Adrenal gland (tissue), 12 donors: ENCODE results near the gene CAMKMT. TPM values are rescaled to one million over a fixed set of nuclear protein-coding genes. Genes with fewer than 3 reads are reported as not detected.
A peak's percentile ranks its signal among the peaks of the same experiment; 100 is the strongest.

ENCODE experiments used
- DNase-seq, 7 donors: peaks; one replicate each; pipeline ENCODE4 v3.0.0-alpha.2; 2019 to 2020
- H3K27ac ChIP-seq, 5 donors: fragments of 200-600 bp; sonication (generic) in 4 of 5; 1 replicate in 3 of 5; 2 replicates in 2 of 5; pipeline versions ENCODE4 v1.5.1 to v1.8.0; 2016 to 2020; ENCODE audit warnings: mild to moderate bottlenecking in 1 of 5
- H3K27me3 ChIP-seq: fragments of 200-600 bp; 2 replicates; pipeline ENCODE4 v1.8.0; 2021
- H3K36me3 ChIP-seq, 2 donors: fragments of 200-600 bp; replicated peaks in 1 of 2; 1 replicate in 1 of 2; 2 replicates in 1 of 2; pipeline versions ENCODE4 v1.5.1 to v1.8.0; 2018 to 2022
- H3K4me1 ChIP-seq, 2 donors: fragments of 200-600 bp; replicated peaks in 1 of 2; 1 replicate in 1 of 2; 2 replicates in 1 of 2; pipeline versions ENCODE4 v1.5.1 to v1.8.0; 2018 to 2021
- H3K4me3 ChIP-seq, 4 donors: fragments of 200-600 bp; sonication (generic) in 3 of 4; one replicate each; pipeline ENCODE4 v1.5.1; 2016 to 2018
- H3K9me3 ChIP-seq, 3 donors: fragments of 200-600 bp; sonication (generic) in 1 of 3; replicated peaks in 1 of 3; 1 replicate in 2 of 3; 2 replicates in 1 of 3; pipeline versions ENCODE4 v1.5.1 to v1.8.0; 2016 to 2021
- POLR2A ChIP-seq, 2 donors: fragments of 450-650 bp; IDR thresholded peaks; one replicate each; pipeline ENCODE4 v1.6.1; 2017; ENCODE audit warnings: antibody characterized with exemption in 2 of 2, mild to moderate bottlenecking in 2 of 2, moderate library complexity in 1 of 2
- WGBS, 4 donors: extraction: QIAGEN DNeasy Blood & Tissue Kit in 2 of 4; methylation state at CpG; one replicate each; pipeline versions ENCODE4 v1.1.5 to v1.1.7; 2013 to 2017; 5-methylcytosine and 5-hydroxymethylcytosine counted together
- intact Hi-C, 2 donors: fragments of 100-400 bp; cut with DNase I; formaldehyde crosslinking; loops; one replicate each; pipeline versions ENCODE4 v1.14.1 to v1.15.0; 2022 to 2023
- polyA plus RNA-seq, 3 donors: library from polyadenylated mRNA; stranded (reverse); fragments of 200-250 nt in 2 of 3; fragments of 350-450 nt in 1 of 3; fragmentation: Illumina TruSeq in 1 of 3; extraction: RNeasy Lipid Tissue Mini Kit (QIAGEN cat#74804) in 1 of 3; gene quantifications; one replicate each; pipeline ENCODE4 v1.2.3, GENCODE V29; 2013 to 2014
- total RNA-seq, 9 donors: library from RNA; depleted of rRNA in 4 of 9; stranded (reverse); fragments of >200 nt in 4 of 9; fragments of 120-200 nt in 1 of 9; fragmentation: NEBNext Ultra II Directional in 1 of 9; extraction: Animal tissue kit (Norgen Biotek cat#: 25700) in 1 of 9; gene quantifications; one replicate each; pipeline versions ENCODE4 v1.1.0 to v1.2.4, GENCODE V29; 2013 to 2023
- TF ChIP-seq, protein P1 (sequence below), 6 experiments: fragments of 450-650 bp in 4 of 6; fragments of 200-600 bp in 2 of 6; sonication (generic) in 1 of 6; IDR thresholded peaks; 1 replicate in 5 of 6; 2 replicates in 1 of 6; pipeline versions ENCODE4 v1.5.1 to v1.8.0; 2016 to 2021; ENCODE audit warnings: antibody characterized with exemption in 6 of 6, mild to moderate bottlenecking in 2 of 6, moderate library complexity in 1 of 6
- donor health status: healthy with polysubstance abuse.
- donor health status: Bipolar disorder and iron deficiency.
- donor health status: DM: yes; HTN: yes; CAD: no.
- donor health status: DM: no; HTN: no; CAD: no.
- donor health status: DM: no; HTN: no; CAD: no.
- donor health status: DM: yes; HTN: yes; CAD: no.

Gene CAMKMT
- total and polyA plus RNA-seq, 12 donors: 2.6 to 14.0 (median 8.6) TPM

DNA sequence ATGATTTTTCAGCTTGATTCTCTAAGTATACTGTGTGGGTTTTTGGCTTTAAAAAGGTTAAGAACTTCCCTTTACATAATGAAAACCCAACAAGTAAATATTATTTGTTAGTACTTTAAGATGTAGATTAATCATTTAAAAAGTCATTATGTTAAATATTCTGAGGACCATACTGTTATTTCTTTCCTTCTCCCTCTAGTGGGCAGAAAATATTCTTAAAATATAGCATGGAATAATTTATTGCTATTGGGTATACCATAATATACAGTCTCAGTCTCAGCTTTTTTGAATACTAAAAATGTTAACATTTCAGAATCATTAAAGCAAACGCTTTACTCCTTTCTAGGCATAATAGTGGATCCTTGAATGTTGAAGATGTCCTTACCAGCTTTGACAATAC is 28.1 kb downstream of the CAMKMT start:
- H3K4me3 ChIP-seq: no peak overlapping the region
- DNase-seq: no peak
- no peaks in the 10 kb centered on the region for H3K9me3 ChIP-seq
- WGBS, 4 donors: 88 to 97% (median 91%) methylated on average over 1 of the region's 1 CpG
- no peaks in the 10 kb centered on the region for H3K27me3 ChIP-seq
- no peak overlapping the region for H3K27ac ChIP-seq
- TF ChIP-seq, protein P1, sequence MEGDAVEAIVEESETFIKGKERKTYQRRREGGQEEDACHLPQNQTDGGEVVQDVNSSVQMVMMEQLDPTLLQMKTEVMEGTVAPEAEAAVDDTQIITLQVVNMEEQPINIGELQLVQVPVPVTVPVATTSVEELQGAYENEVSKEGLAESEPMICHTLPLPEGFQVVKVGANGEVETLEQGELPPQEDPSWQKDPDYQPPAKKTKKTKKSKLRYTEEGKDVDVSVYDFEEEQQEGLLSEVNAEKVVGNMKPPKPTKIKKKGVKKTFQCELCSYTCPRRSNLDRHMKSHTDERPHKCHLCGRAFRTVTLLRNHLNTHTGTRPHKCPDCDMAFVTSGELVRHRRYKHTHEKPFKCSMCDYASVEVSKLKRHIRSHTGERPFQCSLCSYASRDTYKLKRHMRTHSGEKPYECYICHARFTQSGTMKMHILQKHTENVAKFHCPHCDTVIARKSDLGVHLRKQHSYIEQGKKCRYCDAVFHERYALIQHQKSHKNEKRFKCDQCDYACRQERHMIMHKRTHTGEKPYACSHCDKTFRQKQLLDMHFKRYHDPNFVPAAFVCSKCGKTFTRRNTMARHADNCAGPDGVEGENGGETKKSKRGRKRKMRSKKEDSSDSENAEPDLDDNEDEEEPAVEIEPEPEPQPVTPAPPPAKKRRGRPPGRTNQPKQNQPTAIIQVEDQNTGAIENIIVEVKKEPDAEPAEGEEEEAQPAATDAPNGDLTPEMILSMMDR (IDR thresholded peaks at IDR 0.05): peak in 1 of 6 experiments; percentile 17
- TF ChIP-seq POLR2A (IDR thresholded peaks at IDR 0.05): no peak
- H3K36me3 ChIP-seq: no peaks in the 10 kb centered on the region
- H3K4me1 ChIP-seq: no peaks in the 10 kb centered on the region
- intact Hi-C loops: loop anchor here in 1 of 2 donors (5.0 kb wide), 1 partner anchor 567 kb away; no protein-coding TSS in a partner anchor

DNA sequence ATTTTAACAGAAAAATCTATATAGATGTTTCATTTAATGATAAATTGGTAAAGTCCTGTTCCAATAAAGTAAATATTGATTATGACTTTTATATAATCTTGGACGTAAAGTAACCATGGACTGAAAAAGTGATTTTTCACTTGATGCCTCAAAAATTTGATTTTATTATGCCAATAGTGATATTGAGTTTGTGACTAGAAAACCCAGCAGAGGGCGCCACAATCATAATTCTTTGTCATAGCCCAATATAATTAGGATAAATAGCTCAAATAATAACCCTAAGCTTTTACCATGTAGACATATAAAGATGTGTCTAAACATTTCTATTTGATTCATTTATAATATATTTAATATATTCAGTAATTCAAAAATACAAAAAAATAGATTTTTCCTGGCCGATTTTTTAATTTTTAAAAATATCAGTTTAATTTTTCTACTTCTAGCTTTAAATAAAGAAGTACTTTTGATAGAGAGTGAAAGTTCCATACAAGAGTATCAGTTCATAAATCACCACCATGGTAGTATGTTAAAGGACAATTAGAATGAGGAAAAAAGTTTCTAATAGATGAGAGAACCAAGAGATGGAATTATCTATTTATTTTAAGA is 30.7 kb downstream of the CAMKMT start:
- WGBS, 4 donors: 40 to 46% (median 43%) methylated on average over 3 of the region's 3 CpGs
- Histone ChIP-seq H3K4me1 (no peaks in the 10 kb centered on the region), H3K9me3 (no peaks in the 10 kb centered on the region), H3K27ac (no peak overlapping the region), H3K4me3 (no peak overlapping the region), H3K36me3 (no peaks in the 10 kb centered on the region), H3K27me3 (no peaks in the 10 kb centered on the region)
- peak; percentile 19 to 74 (median 60) for DNase-seq
- TF ChIP-seq, protein P1 (IDR thresholded peaks at IDR 0.05): peak; percentile 31 to 69 (median 43)
- TF ChIP-seq POLR2A (IDR thresholded peaks at IDR 0.05): no peak
- intact Hi-C loops: loop anchor here in 1 of 2 donors (5.0 kb wide), 1 partner anchor 565 kb away; no protein-coding TSS in a partner anchor

DNA sequence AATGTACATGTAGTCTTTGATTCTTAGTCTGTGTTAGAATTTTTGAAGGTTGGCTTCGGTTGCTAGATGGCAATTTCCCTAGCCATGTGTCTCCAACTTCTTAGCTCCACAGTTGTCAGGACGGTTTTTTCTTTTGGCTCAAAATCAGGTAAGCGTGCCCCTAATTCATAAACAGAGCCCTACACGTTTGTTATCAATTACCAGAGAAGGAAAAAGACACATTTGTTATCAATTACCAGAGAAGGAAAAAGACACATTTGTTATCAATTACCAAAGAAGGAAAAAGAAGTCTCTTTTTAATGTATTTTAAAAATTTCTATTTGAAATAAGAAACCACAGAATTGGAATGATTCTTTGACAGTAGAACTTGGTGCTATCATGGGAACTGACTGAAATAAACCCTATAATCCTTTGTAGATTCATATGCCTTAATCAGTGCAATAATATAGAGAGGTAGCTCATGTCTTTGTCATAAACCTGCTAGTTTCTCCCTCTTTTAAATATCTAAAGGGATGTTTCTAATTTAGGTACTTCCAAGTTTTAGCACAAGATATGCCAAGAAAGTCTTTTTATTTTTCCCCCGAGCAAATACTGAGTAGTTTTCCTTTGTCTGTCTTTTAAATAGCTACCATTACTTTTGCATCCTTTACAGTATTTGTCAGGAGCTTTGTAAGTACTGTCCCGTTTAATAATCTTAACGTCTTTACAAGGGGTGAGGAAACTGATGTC is 35.9 kb downstream of the CAMKMT start:
- H3K4me1 ChIP-seq: no peaks in the 10 kb centered on the region
- no peaks in the 10 kb centered on the region for H3K27me3 ChIP-seq
- WGBS, 4 donors: 50 to 62% (median 56%) methylated on average over 7 of the region's 7 CpGs
- no peak overlapping the region for H3K27ac ChIP-seq
- DNase-seq: no peak
- no peak overlapping the region for H3K4me3 ChIP-seq
- no peak for TF ChIP-seq POLR2A (IDR thresholded peaks at IDR 0.05)
- TF ChIP-seq, protein P1 (IDR thresholded peaks at IDR 0.05): no peak
- H3K9me3 ChIP-seq: no peaks in the 10 kb centered on the region
- H3K36me3 ChIP-seq: no peaks in the 10 kb centered on the region
- intact Hi-C loops: no loop called here

DNA sequence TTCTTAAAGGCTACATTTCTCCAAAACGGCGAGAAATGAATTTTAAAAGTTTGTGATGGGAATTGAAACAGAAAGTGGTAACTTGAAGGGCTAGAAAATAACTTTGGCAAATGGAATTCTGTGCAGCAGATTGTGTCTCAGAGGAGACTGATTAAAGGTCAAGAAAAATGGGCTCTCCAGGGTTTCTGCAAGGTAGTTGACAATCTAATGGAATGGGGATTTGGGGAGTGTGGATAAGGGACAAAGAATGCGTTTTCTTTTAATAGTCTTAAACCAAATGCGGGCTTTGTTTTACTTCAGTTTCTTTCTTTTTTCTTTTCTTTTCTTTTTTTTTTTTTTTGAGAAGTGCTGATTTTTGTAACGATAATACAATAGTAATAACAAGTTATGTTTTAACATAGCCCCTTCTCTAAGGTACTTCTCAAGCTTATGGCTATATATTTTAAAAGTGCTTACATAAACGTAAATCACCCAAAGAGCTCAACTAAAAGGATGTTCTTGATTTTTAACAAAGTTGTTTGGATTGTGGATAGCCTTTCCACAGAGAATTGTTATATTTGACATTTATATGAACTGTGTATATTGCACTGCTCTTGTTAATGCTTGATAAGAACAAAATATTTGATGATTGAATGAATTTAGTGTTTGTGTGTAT is 36.6 kb downstream of the CAMKMT start:
- 81 to 88% (median 85%) methylated on average over 6 of the region's 6 CpGs for WGBS, 4 donors
- intact Hi-C loops: no loop called here

More for the DNA sequence above, 36.6 kb downstream of the CAMKMT start:
- TF ChIP-seq, protein P1 (IDR thresholded peaks at IDR 0.05): no peak
- TF ChIP-seq POLR2A (IDR thresholded peaks at IDR 0.05): no peak
- Histone ChIP-seq H3K4me1 (no peaks in the 10 kb centered on the region), H3K4me3 (no peak overlapping the region), H3K36me3 (no peaks in the 10 kb centered on the region), H3K27ac (no peak overlapping the region), H3K27me3 (no peaks in the 10 kb centered on the region), H3K9me3 (no peaks in the 10 kb centered on the region)
- no peak for DNase-seq
